B cell (primary cell): ENCODE measurements around the gene SCART1. TPM values are rescaled to one million over a fixed set of nuclear protein-coding genes. Genes with fewer than 3 reads are reported as not detected.

ENCODE experiments used
- ATAC-seq: fragments of 200-7000 bp; cut with Tn5 transposase; one replicate; pipeline ENCODE4 v1.10.0; 2021; ENCODE audit warnings: low read depth, mild to moderate bottlenecking, moderate number of reproducible peaks, moderate library complexity
- CTCF ChIA-PET: fragments of 350-600 bp; sonication (Branson Sonifier 250); formaldehyde crosslinking; loops from one replicate; lab custom pipeline; 2021; ENCODE audit warnings: antibody characterized with exemption, inconsistent platforms; lab: Charles Lee
- POLR2A ChIA-PET: fragments of 350-600 bp; sonication (Branson Sonifier 250); formaldehyde crosslinking; loops from one replicate; lab custom pipeline; 2021; ENCODE audit warnings: antibody characterized with exemption; lab: Charles Lee
- DNase-seq: peaks from one replicate; pipeline ENCODE4 v3.0.0; 2013
- H2AFZ ChIP-seq: 2 replicates; pipeline ENCODE4 v1.6.1; 2012; ENCODE audit warnings: mild to moderate bottlenecking, low read depth, low read length; ENCODE audit not compliant: insufficient read depth, poor library complexity, severe bottlenecking
- H3K27ac ChIP-seq, 2 donors: 1 replicate in 1 of 2; 2 replicates in 1 of 2; pipeline ENCODE4 v1.5.1; 2012 to 2013; ENCODE audit warnings: low read length in 2 of 2, mild to moderate bottlenecking in 2 of 2, moderate library complexity in 1 of 2
- H3K27me3 ChIP-seq, 4 experiments: fragments of 200-600 bp in 1 of 4; sonication (generic) in 1 of 4; replicated peaks in 1 of 4; 1 replicate in 2 of 4; 2 replicates in 2 of 4; pipeline versions ENCODE4 v1.6.1 to v1.7.0; 2013 to 2016; ENCODE audit warnings: low read length in 3 of 4, mild to moderate bottlenecking in 2 of 4, mixed read lengths in 1 of 4, moderate library complexity in 1 of 4; ENCODE audit not compliant: insufficient read depth in 4 of 4, control insufficient read depth in 3 of 4; ENCODE audit errors: control extremely low read depth in 1 of 4
- H3K36me3 ChIP-seq, 2 experiments: replicated peaks in 1 of 2; 1 replicate in 1 of 2; 2 replicates in 1 of 2; pipeline versions ENCODE4 v1.6.1 to v1.7.1; 2013; ENCODE audit warnings: low read length in 1 of 2; ENCODE audit not compliant: insufficient read depth in 2 of 2, control insufficient read depth in 1 of 2; ENCODE audit errors: control extremely low read depth in 1 of 2, extremely low read depth in 1 of 2
- H3K4me1 ChIP-seq, 2 donors: fragments of 200-600 bp in 1 of 2; sonication (generic) in 1 of 2; 1 replicate in 1 of 2; 2 replicates in 1 of 2; pipeline versions ENCODE4 v1.5.1 to v1.6.1; 2013 to 2017; ENCODE audit warnings: low read length in 2 of 2; ENCODE audit not compliant: control insufficient read depth in 2 of 2, insufficient read depth in 2 of 2
- H3K4me2 ChIP-seq: replicated peaks from 2 replicates; pipeline ENCODE3; 2012; ENCODE audit warnings: mild to moderate bottlenecking, low read depth, low read length; ENCODE audit not compliant: poor library complexity, severe bottlenecking
- H3K4me3 ChIP-seq, 5 experiments: fragments of 200-600 bp in 1 of 5; sonication (generic) in 1 of 5; 1 replicate in 3 of 5; 2 replicates in 2 of 5; pipeline versions ENCODE4 v1.5.1 to v1.7.0; 2011 to 2016; ENCODE audit warnings: low read length in 4 of 5, mild to moderate bottlenecking in 4 of 5, low read depth in 2 of 5, control low read depth in 1 of 5, moderate library complexity in 1 of 5; ENCODE audit not compliant: insufficient read depth in 1 of 5; ENCODE audit errors: control extremely low read depth in 1 of 5, extremely low read depth in 1 of 5
- H3K79me2 ChIP-seq: fragments of 200-600 bp; sonication (generic); one replicate; pipeline ENCODE4 v1.6.0; 2016; ENCODE audit warnings: low read length; ENCODE audit not compliant: control insufficient read depth, insufficient read depth
- H3K9ac ChIP-seq: fragments of 200-600 bp; sonication (generic); 2 replicates; pipeline ENCODE4 v1.6.1; 2017; ENCODE audit warnings: mild to moderate bottlenecking, low read length, moderate library complexity
- H3K9me3 ChIP-seq, 3 donors: one replicate each; pipeline versions ENCODE4 v1.6.1 to v1.7.1; 2013; ENCODE audit warnings: low read length in 2 of 3; ENCODE audit not compliant: control insufficient read depth in 2 of 3, insufficient read depth in 1 of 3; ENCODE audit errors: control extremely low read depth in 1 of 3
- H4K20me1 ChIP-seq: 2 replicates; pipeline ENCODE4 v1.6.0; 2012; ENCODE audit warnings: mild to moderate bottlenecking, low read length; ENCODE audit not compliant: insufficient read depth, control insufficient read depth, poor library complexity, severe bottlenecking
- H3K27ac Mint-ChIP-seq: one replicate; pipeline ENCODE4 v1.8.0; 2021; ENCODE audit warnings: mixed read lengths
- H3K27me3 Mint-ChIP-seq: one replicate; pipeline ENCODE4 v1.8.0; 2021; ENCODE audit warnings: mixed read lengths
- H3K4me1 Mint-ChIP-seq: one replicate; pipeline ENCODE4 v1.8.0; 2021; ENCODE audit warnings: mixed read lengths
- H3K4me3 Mint-ChIP-seq: one replicate; pipeline ENCODE4 v1.8.0; 2021; ENCODE audit warnings: mixed read lengths
- H3K9me3 Mint-ChIP-seq: one replicate; pipeline ENCODE4 v1.8.0; 2022; ENCODE audit warnings: mixed read lengths; ENCODE audit not compliant: insufficient read depth
- EZH2 ChIP-seq: IDR thresholded peaks from 2 replicates; pipeline ENCODE4 v1.6.1; 2012; ENCODE audit warnings: borderline replicate concordance, low read depth, mild to moderate bottlenecking, moderate library complexity, low read length; ENCODE audit not compliant: insufficient read depth, poor library complexity, severe bottlenecking
- WGBS: methylation state at CpG from one replicate; pipeline ENCODE4 v1.1.5; 2013; ENCODE audit warnings: missing lambda C conversion rate; ENCODE audit not compliant: insufficient coverage; 5-methylcytosine and 5-hydroxymethylcytosine counted together
- intact Hi-C: fragments of 100-400 bp; cut with micrococcal nuclease; formaldehyde crosslinking; loops from one replicate; pipeline ENCODE4 v1.10.0; 2022
- polyA plus RNA-seq: library from polyadenylated mRNA; depleted of rRNA; stranded (reverse); fragments of >200 nt; gene quantifications from 2 replicates; pipeline ENCODE4 v1.2.3, GENCODE V29; 2012
- total RNA-seq, 2 donors: library from RNA; stranded (reverse); fragments of 120-200 nt in 1 of 2; gene quantifications; 1 replicate in 1 of 2; 2 replicates in 1 of 2; pipeline versions ENCODE4 v1.2.3 to v1.2.4, GENCODE V29; 2013 to 2022
- TF ChIP-seq, protein P1 (sequence below): fragments of 200-600 bp; IDR thresholded peaks from one replicate; pipeline ENCODE4 v1.8.0; 2022; ENCODE audit warnings: antibody characterized with exemption, mild to moderate bottlenecking

SCART1 gene
- total and polyA plus RNA-seq, 2 donors (not counting 1 experiment from before 2014, with no cell fraction given): 4.1 to 4.7 TPM

GRCh38 chr10:133457100-133457841 is 3.5 kb downstream of the SCART1 start:
- no peak overlapping the region for H3K27ac ChIP-seq
- no peak overlapping the region for H3K4me3 ChIP-seq
- H3K27ac Mint-ChIP-seq: no peak overlapping the region
- H3K4me1 Mint-ChIP-seq: no peaks in the 10 kb centered on the region
- no peaks in the 10 kb centered on the region for H3K27me3 Mint-ChIP-seq
- ATAC-seq (no peak), DNase-seq (no peak)
- H3K79me2 ChIP-seq: no peaks in the 10 kb centered on the region
- H2AFZ ChIP-seq: no peak overlapping the region
- no peak overlapping the region for H3K4me2 ChIP-seq
- H3K9me3 Mint-ChIP-seq: no peaks in the 10 kb centered on the region
- intact Hi-C loops: no loop called here
- TF ChIP-seq EZH2: no peak
- TF ChIP-seq, protein P1, sequence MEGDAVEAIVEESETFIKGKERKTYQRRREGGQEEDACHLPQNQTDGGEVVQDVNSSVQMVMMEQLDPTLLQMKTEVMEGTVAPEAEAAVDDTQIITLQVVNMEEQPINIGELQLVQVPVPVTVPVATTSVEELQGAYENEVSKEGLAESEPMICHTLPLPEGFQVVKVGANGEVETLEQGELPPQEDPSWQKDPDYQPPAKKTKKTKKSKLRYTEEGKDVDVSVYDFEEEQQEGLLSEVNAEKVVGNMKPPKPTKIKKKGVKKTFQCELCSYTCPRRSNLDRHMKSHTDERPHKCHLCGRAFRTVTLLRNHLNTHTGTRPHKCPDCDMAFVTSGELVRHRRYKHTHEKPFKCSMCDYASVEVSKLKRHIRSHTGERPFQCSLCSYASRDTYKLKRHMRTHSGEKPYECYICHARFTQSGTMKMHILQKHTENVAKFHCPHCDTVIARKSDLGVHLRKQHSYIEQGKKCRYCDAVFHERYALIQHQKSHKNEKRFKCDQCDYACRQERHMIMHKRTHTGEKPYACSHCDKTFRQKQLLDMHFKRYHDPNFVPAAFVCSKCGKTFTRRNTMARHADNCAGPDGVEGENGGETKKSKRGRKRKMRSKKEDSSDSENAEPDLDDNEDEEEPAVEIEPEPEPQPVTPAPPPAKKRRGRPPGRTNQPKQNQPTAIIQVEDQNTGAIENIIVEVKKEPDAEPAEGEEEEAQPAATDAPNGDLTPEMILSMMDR: no peak
- H3K4me3 Mint-ChIP-seq: no peak overlapping the region
- H4K20me1 ChIP-seq: no peaks in the 10 kb centered on the region
- peaks cover 0 to 10% (median 0%) of the 10 kb centered on the region in 3 donors for H3K9me3 ChIP-seq
- H3K27me3 ChIP-seq: no peaks in the 10 kb centered on the region
- WGBS: 96% methylated on average over 34 of the region's 34 CpGs
- H3K4me1 ChIP-seq: no peaks in the 10 kb centered on the region
- no peaks in the 10 kb centered on the region for H3K36me3 ChIP-seq
- ChIA-PET CTCF (no interaction called here), POLR2A (no interaction called here)
- no peak overlapping the region for H3K9ac ChIP-seq

DNA sequence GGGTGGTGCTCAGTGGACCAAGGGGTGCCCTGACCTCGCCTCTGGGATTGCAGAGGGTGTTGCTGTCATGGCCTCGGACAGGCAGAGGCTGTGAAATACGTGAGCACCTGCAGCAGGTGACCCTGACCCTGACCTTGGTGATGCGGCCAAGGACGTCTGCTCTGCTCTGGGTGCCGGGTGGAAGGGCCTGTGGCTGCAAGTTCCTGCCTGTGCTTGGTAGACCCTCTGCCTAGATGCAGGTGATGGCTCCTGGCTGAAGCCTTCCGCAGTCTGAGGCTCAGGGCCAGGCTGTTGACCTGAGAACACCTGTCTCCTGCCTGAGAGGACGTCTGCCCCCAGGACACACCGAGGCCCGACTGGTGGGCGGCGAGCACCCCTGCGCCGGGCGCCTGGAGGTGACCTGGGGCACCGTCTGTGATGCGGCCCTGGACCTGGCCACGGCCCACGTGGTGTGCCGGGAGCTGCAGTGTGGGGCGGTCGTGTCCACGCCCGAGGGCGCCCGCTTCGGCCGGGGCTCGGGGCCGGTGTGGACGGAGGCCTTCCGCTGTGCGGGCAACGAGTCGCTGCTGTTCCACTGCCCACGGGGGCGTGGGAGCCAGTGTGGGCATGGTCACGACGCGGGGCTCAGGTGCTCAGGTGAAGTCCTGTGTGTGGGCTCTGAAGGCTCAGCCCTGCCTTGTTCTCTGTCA is 4.4 kb downstream of the SCART1 start:
- ATAC-seq (no peak), DNase-seq (no peak)
- Histone ChIP-seq H3K9me3 (peaks cover 0 to 10% (median 0%) of the 10 kb centered on the region in 3 donors), H4K20me1 (no peaks in the 10 kb centered on the region), H2AFZ (no peak overlapping the region), H3K4me3 (no peak overlapping the region), H3K4me2 (no peak overlapping the region), H3K4me1 (no peaks in the 10 kb centered on the region), H3K9ac (no peak overlapping the region), H3K27me3 (no peaks in the 10 kb centered on the region), H3K27ac (no peak overlapping the region), H3K36me3 (no peaks in the 10 kb centered on the region), H3K79me2 (no peaks in the 10 kb centered on the region)
- H3K9me3 Mint-ChIP-seq: no peaks in the 10 kb centered on the region
- H3K4me3 Mint-ChIP-seq: no peak overlapping the region
- TF ChIP-seq, protein P1: no peak
- TF ChIP-seq EZH2: no peak
- ChIA-PET POLR2A (no interaction called here), CTCF (no interaction called here)
- H3K4me1 Mint-ChIP-seq: no peaks in the 10 kb centered on the region
- H3K27me3 Mint-ChIP-seq: no peaks in the 10 kb centered on the region
- no peak overlapping the region for H3K27ac Mint-ChIP-seq
- intact Hi-C loops: no loop called here
- WGBS: 93% methylated on average over 40 of the region's 40 CpGs
